Panc1 (cell line): ENCODE data around the gene RAB43. TPM values are rescaled to one million over a fixed set of nuclear protein-coding genes. Genes with fewer than 3 reads are reported as not detected.
A peak's percentile ranks its signal among the peaks of the same experiment; 100 is the strongest.
"Not testable (repeated sequence)": the region's sequence is repeated elsewhere in the genome, so short reads cannot be mapped to it uniquely, and the experiment has no call there.

Source experiments
- ATAC-seq: fragments of 200-7000 bp; cut with Tn5 transposase; 2 replicates; pipeline ENCODE4 v1.9.1; 2020; ENCODE audit warnings: mild to moderate bottlenecking, moderate library complexity
- BruUV-seq: library from RNA; stranded (reverse); fragments of 400-500 nt; replicated peaks from 2 replicates; lab custom pipeline; 2021; lab: Mats Ljungman, UMichigan
- CTCF ChIA-PET: fragments of 300-600 bp; sonication (Branson Sonifier 250); formaldehyde crosslinking; loops from one replicate; lab custom pipeline; 2022; ENCODE audit warnings: antibody characterized with exemption; lab: Charles Lee
- POLR2A ChIA-PET: fragments of 300-600 bp; sonication (Branson Sonifier 250); formaldehyde crosslinking; loops from one replicate; lab custom pipeline; 2022; ENCODE audit warnings: antibody characterized with exemption; lab: Charles Lee
- DNase-seq: peaks from one replicate; pipeline ENCODE4 v3.0.0-alpha.2; 2010; ENCODE audit warnings: low read depth, low spot score
- H3K27ac ChIP-seq: 2 replicates; pipeline ENCODE4 v1.5.1; 2011; ENCODE audit warnings: mild to moderate bottlenecking, low read length, inconsistent platforms
- H3K27me3 ChIP-seq: fragments of 200-500 bp; sonication (Bioruptor generic); 2 replicates; pipeline ENCODE4 v1.6.0; 2014; ENCODE audit warnings: low read length, inconsistent platforms; ENCODE audit not compliant: control insufficient read depth, insufficient read depth
- H3K36me3 ChIP-seq: fragments of 200-500 bp; sonication (Bioruptor generic); 2 replicates; pipeline ENCODE4 v1.5.1; 2014; ENCODE audit warnings: inconsistent platforms, mild to moderate bottlenecking, low read length, moderate library complexity; ENCODE audit not compliant: control insufficient read depth, insufficient read depth
- H3K4me1 ChIP-seq: 2 replicates; pipeline ENCODE4 v1.5.1; 2011; ENCODE audit warnings: inconsistent platforms, mild to moderate bottlenecking, low read length, moderate library complexity; ENCODE audit not compliant: control insufficient read depth, insufficient read depth
- H3K4me3 ChIP-seq, 2 experiments: 2 replicates each; pipeline ENCODE4 v1.5.1; 2011 to 2012; ENCODE audit warnings: low read depth in 2 of 2, low read length in 2 of 2, mild to moderate bottlenecking in 2 of 2, inconsistent platforms in 1 of 2, moderate library complexity in 1 of 2
- H3K9me3 ChIP-seq: fragments of 200-500 bp; sonication (Bioruptor generic); 2 replicates; pipeline ENCODE4 v1.5.1; 2014; ENCODE audit warnings: low read depth, mild to moderate bottlenecking, inconsistent platforms, low read length, moderate library complexity; ENCODE audit not compliant: control insufficient read depth, insufficient read depth
- CTCF ChIP-seq: fragments of 450-650 bp; IDR thresholded peaks from 2 replicates; pipeline ENCODE4 v1.5.1; 2017; ENCODE audit warnings: mild to moderate bottlenecking
- POLR2AphosphoS5 ChIP-seq: IDR thresholded peaks from 2 replicates; pipeline ENCODE4 v1.6.1; 2012; ENCODE audit warnings: mild to moderate bottlenecking, low read depth, low read length, moderate library complexity
- SIN3A ChIP-seq: IDR thresholded peaks from 2 replicates; pipeline ENCODE4 v1.6.1; 2012; ENCODE audit warnings: low read depth, mild to moderate bottlenecking, low read length, moderate library complexity, borderline replicate concordance; ENCODE audit not compliant: insufficient read depth
- TCF7L2 ChIP-seq: IDR thresholded peaks from 2 replicates; pipeline ENCODE4 v1.6.1; 2011; ENCODE audit warnings: mild to moderate bottlenecking, low read depth, low read length, inconsistent platforms
- in situ Hi-C: cut with HindIII; loops from 2 replicates; pipeline ENCODE4 v1.10.0; 2016; ENCODE audit warnings: low sequenced_read_pairs, low pct_unique_long_range_greater_than_20kb
- intact Hi-C: fragments of 100-400 bp; cut with micrococcal nuclease; formaldehyde crosslinking; loops from one replicate; pipeline ENCODE4 v1.10.0; 2022; ENCODE audit not compliant: unreplicated experiment
- total RNA-seq: library from RNA; stranded (reverse); gene quantifications from one replicate; pipeline ENCODE4 v1.2.1, GENCODE V29; 2021; ENCODE audit not compliant: unreplicated experiment
- TF ChIP-seq, protein P1 (sequence below), 2 experiments: IDR thresholded peaks; 2 replicates each; pipeline ENCODE4 v1.6.1; 2011 to 2012; ENCODE audit warnings: low read depth in 2 of 2, control low read depth in 1 of 2, low read length in 1 of 2, mild to moderate bottlenecking in 1 of 2, moderate library complexity in 1 of 2; ENCODE audit not compliant: insufficient read depth in 1 of 2

RAB43 gene
- total RNA-seq, 1 experiment from 2014 or later: 27.7 TPM

GRCh38 chr3:129070086-129070885 lies 51.3 kb downstream of the RAB43 start:
- Histone ChIP-seq H3K27me3 (no peaks in the 10 kb centered on the region), H3K9me3 (no peaks in the 10 kb centered on the region), H3K36me3 (no peaks in the 10 kb centered on the region), H3K4me1 (no peaks in the 10 kb centered on the region), H3K27ac (no peak overlapping the region), H3K4me3 (no peak overlapping the region)
- POLR2A ChIA-PET: no interaction called here
- ATAC-seq (0 out of 2 replicates have a peak, but pooled peaks have one; percentile 17), DNase-seq (no peak)
- no TSS peak for BruUV-seq
- intact Hi-C loops (no loop called here), in situ Hi-C loops (no loop called here)
- TF ChIP-seq CTCF (no peak), SIN3A (no peak), TCF7L2 (no peak), POLR2AphosphoS5 (no peak)
- TF ChIP-seq, protein P1, sequence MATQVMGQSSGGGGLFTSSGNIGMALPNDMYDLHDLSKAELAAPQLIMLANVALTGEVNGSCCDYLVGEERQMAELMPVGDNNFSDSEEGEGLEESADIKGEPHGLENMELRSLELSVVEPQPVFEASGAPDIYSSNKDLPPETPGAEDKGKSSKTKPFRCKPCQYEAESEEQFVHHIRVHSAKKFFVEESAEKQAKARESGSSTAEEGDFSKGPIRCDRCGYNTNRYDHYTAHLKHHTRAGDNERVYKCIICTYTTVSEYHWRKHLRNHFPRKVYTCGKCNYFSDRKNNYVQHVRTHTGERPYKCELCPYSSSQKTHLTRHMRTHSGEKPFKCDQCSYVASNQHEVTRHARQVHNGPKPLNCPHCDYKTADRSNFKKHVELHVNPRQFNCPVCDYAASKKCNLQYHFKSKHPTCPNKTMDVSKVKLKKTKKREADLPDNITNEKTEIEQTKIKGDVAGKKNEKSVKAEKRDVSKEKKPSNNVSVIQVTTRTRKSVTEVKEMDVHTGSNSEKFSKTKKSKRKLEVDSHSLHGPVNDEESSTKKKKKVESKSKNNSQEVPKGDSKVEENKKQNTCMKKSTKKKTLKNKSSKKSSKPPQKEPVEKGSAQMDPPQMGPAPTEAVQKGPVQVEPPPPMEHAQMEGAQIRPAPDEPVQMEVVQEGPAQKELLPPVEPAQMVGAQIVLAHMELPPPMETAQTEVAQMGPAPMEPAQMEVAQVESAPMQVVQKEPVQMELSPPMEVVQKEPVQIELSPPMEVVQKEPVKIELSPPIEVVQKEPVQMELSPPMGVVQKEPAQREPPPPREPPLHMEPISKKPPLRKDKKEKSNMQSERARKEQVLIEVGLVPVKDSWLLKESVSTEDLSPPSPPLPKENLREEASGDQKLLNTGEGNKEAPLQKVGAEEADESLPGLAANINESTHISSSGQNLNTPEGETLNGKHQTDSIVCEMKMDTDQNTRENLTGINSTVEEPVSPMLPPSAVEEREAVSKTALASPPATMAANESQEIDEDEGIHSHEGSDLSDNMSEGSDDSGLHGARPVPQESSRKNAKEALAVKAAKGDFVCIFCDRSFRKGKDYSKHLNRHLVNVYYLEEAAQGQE (IDR thresholded peaks at IDR 0.05; ENCODE audit: insufficient read depth in 1 of 2, low read depth in 2 of 2, low read length in 1 of 2): no peak
- CTCF ChIA-PET: no interaction called here

DNA sequence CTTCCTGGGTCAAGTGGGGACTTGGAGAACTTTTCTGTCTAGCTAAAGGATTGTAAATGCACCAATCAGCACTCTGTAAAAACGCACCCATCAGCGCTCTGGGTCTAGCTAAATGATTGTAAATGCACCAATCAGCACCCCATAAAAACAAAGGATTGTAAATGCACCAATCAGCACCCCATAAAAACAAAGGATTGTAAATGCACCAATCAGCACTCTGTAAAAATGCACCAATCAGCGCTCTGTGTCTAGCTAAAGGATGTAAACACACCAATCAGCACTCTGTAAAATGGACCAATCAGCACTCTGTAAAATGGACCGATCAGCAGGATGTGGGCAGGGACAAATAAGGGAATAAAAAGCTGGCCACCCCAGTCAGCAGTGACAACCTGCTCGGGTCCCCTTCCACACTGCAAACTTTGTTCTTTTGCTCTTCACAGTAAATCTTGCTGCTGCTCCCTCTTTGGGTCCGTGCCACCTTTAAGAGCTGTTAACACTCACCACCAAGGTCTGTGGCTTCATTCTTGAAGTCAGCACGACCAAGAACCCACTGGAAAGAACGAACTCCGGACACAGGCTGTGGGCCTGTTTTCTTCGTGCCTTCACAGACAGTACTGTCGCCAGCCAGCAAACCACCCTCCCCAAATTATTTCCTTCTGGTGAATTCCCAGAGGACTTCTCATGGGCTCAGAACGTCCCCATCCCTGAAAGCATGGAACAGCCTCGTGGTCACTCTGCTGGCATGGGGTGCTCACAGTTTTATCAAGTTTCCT lies 52.1 kb downstream of the RAB43 start:
- intact Hi-C loops, H3K9me3 ChIP-seq, H3K27me3 ChIP-seq, H3K36me3 ChIP-seq, H3K27ac ChIP-seq, in situ Hi-C loops, H3K4me1 ChIP-seq, H3K4me3 ChIP-seq, POLR2A ChIA-PET, BruUV-seq, DNase-seq, CTCF ChIA-PET: not testable (repeated sequence)
- peak; percentile 28; the same call in 1 of the 2 replicates for ATAC-seq
